Aortic smooth muscle cell (primary cell): Measurements from ENCODE around the gene FSD2. TPM values are rescaled to one million over a fixed set of nuclear protein-coding genes. Genes with fewer than 3 reads are reported as not detected.

ENCODE experiments used
- total RNA-seq: library from RNA; depleted of rRNA; stranded (reverse); fragments of >200 nt; gene quantifications from 2 replicates; pipeline ENCODE4 v1.2.3, GENCODE V29; 2014

Gene FSD2
- not detected in 2 replicates for total RNA-seq

GRCh38 chr15:82805994-82806406, at the start of gene FSD2:
FSD2 (minus strand) TSS chr15:82806069; CDS start chr15:82787390, 18,679 bp downstream.

GRCh38 chr15:82809308-82810060, 3.6 kb upstream of the FSD2 start, which contains the start of gene WHAMM:
WHAMM (plus strand) TSS chr15:82809628; CDS start chr15:82809727, 99 bp downstream.

GRCh38 chr15:82709421-82710207, 96.3 kb downstream of the FSD2 start, which contains the start of gene AP3B2:
AP3B2 (minus strand) TSS chr15:82709875; CDS start chr15:82709706, 169 bp downstream.

Other genes with a start within 250 kb of the FSD2 start
- gene CPEB1, start 158.7 kb downstream of the FSD2 start, total RNA-seq, result 11.8 and 14.8 TPM in 2 replicates
- 0.40 and 0.56 TPM in 2 replicates for gene AP3B2, start 96.2 kb downstream of the FSD2 start, total RNA-seq
- 3.4 and 4.1 TPM in 2 replicates for gene WHAMM, start 3.6 kb upstream of the FSD2 start, total RNA-seq
- 5.7 and 6.5 TPM in 2 replicates for gene HOMER2, start 146.7 kb upstream of the FSD2 start, total RNA-seq
- gene RAMAC, start 180.1 kb upstream of the FSD2 start, total RNA-seq, result 33.7 and 37.6 TPM in 2 replicates
- 10.3 and 10.9 TPM in 2 replicates for gene C15orf40, start 205.6 kb upstream of the FSD2 start, total RNA-seq